Measurements from ENCODE around the gene DPM2.

DPM2 gene

GRCh38 chr9:127899128-127899943, 38.3 kb downstream of the DPM2 start, which contains the start of gene ST6GALNAC6:
Gene ST6GALNAC6 (minus strand): TSS chr9:127899603. CDS start chr9:127897981, 1,622 bp downstream.
- H3K79me2 ChIP-seq (ENCODE audit: low read length) = peaks cover 8% of the 10 kb centered on the region
- TF ChIP-seq CTCF (IDR thresholded peaks at IDR 0.05; ENCODE audit: low read depth, low read length) = no peak
- no peak for TF ChIP-seq EZH2phosphoT487 (IDR thresholded peaks at IDR 0.05; ENCODE audit: low read depth)
- no peaks in the 10 kb centered on the region for H3K27me3 ChIP-seq (ENCODE audit: low read depth, low read length)
- H3K9me3 ChIP-seq (ENCODE audit: insufficient read depth, low read length) = peaks cover 11% of the 10 kb centered on the region; the same call in 1 of the 2 replicates
- H3K4me2 ChIP-seq (ENCODE audit: low read length) = peak within 1 kb of the TSS; percentile 93
- H3K27ac ChIP-seq (ENCODE audit: low read length) = peak within 1 kb of the TSS; percentile 41
- H3K9ac ChIP-seq (ENCODE audit: low read length) = peak within 1 kb of the TSS; percentile 94
- H4K20me1 ChIP-seq (ENCODE audit: insufficient read depth, low read length) = 0 out of 2 replicates have a peak, but pooled peaks cover 4% of the 10 kb centered on the region
- no peak within 1 kb of the TSS for H2AFZ ChIP-seq (ENCODE audit: low read depth, low read length)
- H3K4me1 ChIP-seq (ENCODE audit: low read length) = peaks cover 38% of the 10 kb centered on the region
- H3K4me3 ChIP-seq (ENCODE audit: low read length) = peak within 1 kb of the TSS; percentile 95
- peaks cover 28% of the 10 kb centered on the region for H3K36me3 ChIP-seq (replicated peaks; ENCODE audit: low read depth, low read length)

GRCh38 chr9:127898433-127899127, 39.1 kb downstream of the DPM2 start:
- peaks cover 8% of the 10 kb centered on the region for H3K79me2 ChIP-seq (ENCODE audit: low read length)
- no peak overlapping the region for H2AFZ ChIP-seq (ENCODE audit: low read depth, low read length)
- H3K4me1 ChIP-seq (ENCODE audit: low read length) = peaks cover 31% of the 10 kb centered on the region
- peak overlapping the region; percentile 41 for H3K27ac ChIP-seq (ENCODE audit: low read length)
- peaks cover 35% of the 10 kb centered on the region for H3K36me3 ChIP-seq (replicated peaks; ENCODE audit: low read depth, low read length)
- H3K4me2 ChIP-seq (ENCODE audit: low read length) = peak overlapping the region; percentile 82
- TF ChIP-seq CTCF (IDR thresholded peaks at IDR 0.05; ENCODE audit: low read depth, low read length) (no peak), EZH2phosphoT487 (IDR thresholded peaks at IDR 0.05; ENCODE audit: low read depth) (no peak)
- H3K9ac ChIP-seq (ENCODE audit: low read length) = peak overlapping the region; percentile 94
- H3K9me3 ChIP-seq (ENCODE audit: insufficient read depth, low read length) = peaks cover 14% of the 10 kb centered on the region; the same call in 1 of the 2 replicates
- H3K4me3 ChIP-seq (ENCODE audit: low read length) = peak overlapping the region; percentile 95
- no peaks in the 10 kb centered on the region for H3K27me3 ChIP-seq (ENCODE audit: low read depth, low read length)
- H4K20me1 ChIP-seq (ENCODE audit: insufficient read depth, low read length) = 0 out of 2 replicates have a peak, but pooled peaks cover 4% of the 10 kb centered on the region

GRCh38 chr9:127897193-127897692, 40.4 kb downstream of the DPM2 start:
- Histone ChIP-seq H3K4me2 (ENCODE audit: low read length) (peak overlapping the region; percentile 3; the same call in 1 of the 2 replicates), H3K4me1 (ENCODE audit: low read length) (peaks cover 26% of the 10 kb centered on the region), H3K79me2 (ENCODE audit: low read length) (peaks cover 8% of the 10 kb centered on the region), H2AFZ (ENCODE audit: low read depth, low read length) (no peak overlapping the region), H3K9ac (ENCODE audit: low read length) (no peak overlapping the region), H3K9me3 (ENCODE audit: insufficient read depth, low read length) (peaks cover 28% of the 10 kb centered on the region), H3K36me3 (replicated peaks; ENCODE audit: low read depth, low read length) (peaks cover 49% of the 10 kb centered on the region), H3K4me3 (ENCODE audit: low read length) (no peak overlapping the region), H3K27ac (ENCODE audit: low read length) (no peak overlapping the region), H4K20me1 (ENCODE audit: insufficient read depth, low read length) (0 out of 2 replicates have a peak, but pooled peaks cover 4% of the 10 kb centered on the region), H3K27me3 (ENCODE audit: low read depth, low read length) (no peaks in the 10 kb centered on the region)
- TF ChIP-seq EZH2phosphoT487 (IDR thresholded peaks at IDR 0.05; ENCODE audit: low read depth) (no peak), CTCF (IDR thresholded peaks at IDR 0.05; ENCODE audit: low read depth, low read length) (no peak)

All from OCI-LY3 (cell line).